H1 (cell line): ENCODE data around the gene ITGB4. TPM values are rescaled to one million over a fixed set of nuclear protein-coding genes. Genes with fewer than 3 reads are reported as not detected.

ENCODE experiments used
- CTCF ChIA-PET: fragments of 300-600 bp; sonication (Branson Sonifier 250); formaldehyde crosslinking; loops from one replicate; lab custom pipeline; 2021; ENCODE audit not compliant: partially characterized antibody; lab: Charles Lee
- POLR2A ChIA-PET: fragments of 300-600 bp; sonication (Branson Sonifier 250); formaldehyde crosslinking; loops from one replicate; lab custom pipeline; 2021; ENCODE audit warnings: inconsistent platforms; ENCODE audit not compliant: partially characterized antibody; lab: Charles Lee
- DNase-seq, 2 experiments: peaks; one replicate each; pipeline versions ENCODE4 v3.0.0 to v3.0.0-alpha.2; 2010 to 2022; ENCODE audit warnings: low spot score in 2 of 2, low read depth in 1 of 2, mixed read lengths in 1 of 2
- FAIRE-seq: peaks from 2 replicates; lab custom pipeline; 2011; peaks lifted over from hg19 to GRCh38; lab: Jason Lieb, UNC
- H2AFZ ChIP-seq: 2 replicates; pipeline ENCODE4 v1.8.1; 2012; ENCODE audit warnings: low read length, inconsistent platforms
- H2AK5ac ChIP-seq: 2 replicates; pipeline ENCODE4 v1.6.1; 2013; ENCODE audit warnings: low read depth, low read length
- H2BK120ac ChIP-seq: replicated peaks from 2 replicates; pipeline ENCODE3; 2013; ENCODE audit warnings: low read depth, low read length, inconsistent platforms
- H2BK12ac ChIP-seq: 2 replicates; pipeline ENCODE4 v1.6.1; 2013; ENCODE audit warnings: low read depth, low read length
- H2BK15ac ChIP-seq: 2 replicates; pipeline ENCODE4 v1.6.1; 2013; ENCODE audit warnings: low read length
- H2BK20ac ChIP-seq: 2 replicates; pipeline ENCODE4 v1.6.1; 2013; ENCODE audit warnings: low read length
- H2BK5ac ChIP-seq: 2 replicates; pipeline ENCODE4 v1.6.1; 2013; ENCODE audit warnings: low read depth, low read length
- H3K14ac ChIP-seq: 2 replicates; pipeline ENCODE4 v1.6.1; 2013; ENCODE audit warnings: inconsistent platforms; ENCODE audit not compliant: insufficient read length
- H3K18ac ChIP-seq: 2 replicates; pipeline ENCODE4 v1.6.1; 2013; ENCODE audit warnings: low read length; ENCODE audit errors: extremely low read depth
- H3K23ac ChIP-seq: 2 replicates; pipeline ENCODE4 v1.6.1; 2013; ENCODE audit warnings: inconsistent platforms; ENCODE audit not compliant: insufficient read length
- H3K23me2 ChIP-seq: 2 replicates; pipeline ENCODE4 v1.6.1; 2013; ENCODE audit warnings: low read depth, low read length
- H3K27ac ChIP-seq: 2 replicates; pipeline ENCODE4 v1.6.1; 2011; ENCODE audit warnings: low read depth, low read length, inconsistent platforms
- H3K27me3 ChIP-seq, 4 experiments: replicated peaks in 1 of 4; 1 replicate in 1 of 4; 2 replicates in 3 of 4; pipeline versions ENCODE4 v1.6.1 to v1.8.1; 2011 to 2013; ENCODE audit warnings: low read length in 3 of 4, mild to moderate bottlenecking in 3 of 4, inconsistent platforms in 2 of 4, mixed read lengths in 2 of 4, moderate library complexity in 1 of 4; ENCODE audit not compliant: control insufficient read depth in 3 of 4, insufficient read depth in 3 of 4; ENCODE audit errors: extremely low read depth in 1 of 4
- H3K36me3 ChIP-seq, 4 experiments: 2 replicates each; pipeline versions ENCODE4 v1.6.1 to v1.8.1; 2011 to 2013; ENCODE audit warnings: mild to moderate bottlenecking in 4 of 4, low read length in 3 of 4, moderate library complexity in 2 of 4, control low read depth in 1 of 4, inconsistent platforms in 1 of 4; ENCODE audit not compliant: insufficient read depth in 4 of 4, control insufficient read depth in 2 of 4
- H3K4ac ChIP-seq: replicated peaks from 2 replicates; pipeline ENCODE3; 2013; ENCODE audit warnings: low read length, low read depth, mixed read lengths, inconsistent platforms; ENCODE audit not compliant: insufficient read length
- H3K4me1 ChIP-seq, 4 experiments: replicated peaks in 1 of 4; 1 replicate in 1 of 4; 2 replicates in 3 of 4; pipeline versions ENCODE4 v1.6.1 to v1.8.1; 2011 to 2013; ENCODE audit warnings: low read length in 3 of 4, inconsistent platforms in 2 of 4, mixed read lengths in 1 of 4; ENCODE audit not compliant: insufficient read depth in 4 of 4, control insufficient read depth in 3 of 4
- H3K4me2 ChIP-seq, 2 experiments: 2 replicates each; pipeline versions ENCODE4 v1.6.1 to v1.8.1; 2011 to 2013; ENCODE audit warnings: low read depth in 2 of 2, low read length in 2 of 2, control low read depth in 1 of 2, inconsistent platforms in 1 of 2, mild to moderate bottlenecking in 1 of 2; ENCODE audit not compliant: insufficient read depth in 1 of 2
- H3K4me3 ChIP-seq, 4 experiments: fragments of 200-600, 300-600 bp in 1 of 4; sonication (generic), shearing (Covaris generic), sonication (Bioruptor Twin) in 1 of 4; 2 replicates each; pipeline versions ENCODE4 v1.5.1 to v1.8.1; 2011 to 2016; ENCODE audit warnings: low read length in 4 of 4, low read depth in 3 of 4, control low read depth in 2 of 4, inconsistent platforms in 2 of 4, mild to moderate bottlenecking in 2 of 4, mixed read lengths in 1 of 4, moderate library complexity in 1 of 4; ENCODE audit not compliant: insufficient read depth in 2 of 4; ENCODE audit errors: extremely low read depth in 1 of 4
- H3K56ac ChIP-seq: replicated peaks from 2 replicates; pipeline ENCODE3; 2013; ENCODE audit warnings: low read depth, mild to moderate bottlenecking, mixed read lengths, low read length, inconsistent platforms; ENCODE audit not compliant: insufficient read length
- H3K79me1 ChIP-seq: 2 replicates; pipeline ENCODE4 v1.6.1; 2013; ENCODE audit warnings: low read depth, low read length, control low read depth
- H3K79me2 ChIP-seq, 2 experiments: 2 replicates each; pipeline versions ENCODE4 v1.6.1 to v1.8.1; 2012 to 2013; ENCODE audit warnings: low read length in 2 of 2, mild to moderate bottlenecking in 2 of 2, inconsistent platforms in 1 of 2; ENCODE audit not compliant: insufficient read depth in 2 of 2, control insufficient read depth in 1 of 2
- H3K9ac ChIP-seq, 4 experiments: replicated peaks in 1 of 4; 1 replicate in 1 of 4; 2 replicates in 3 of 4; pipeline versions ENCODE4 v1.6.1 to v1.8.1; 2011 to 2013; ENCODE audit warnings: low read depth in 3 of 4, low read length in 3 of 4, control low read depth in 2 of 4, mild to moderate bottlenecking in 2 of 4, moderate library complexity in 2 of 4, inconsistent platforms in 1 of 4; ENCODE audit errors: extremely low read depth in 1 of 4
- H3K9me3 ChIP-seq, 2 experiments: 2 replicates each; pipeline versions ENCODE4 v1.6.1 to v1.8.1; 2012 to 2013; ENCODE audit warnings: mild to moderate bottlenecking in 2 of 2, moderate library complexity in 2 of 2, control low read depth in 1 of 2, inconsistent platforms in 1 of 2, low read depth in 1 of 2, low read length in 1 of 2, mixed read lengths in 1 of 2; ENCODE audit not compliant: insufficient read depth in 2 of 2
- H4K20me1 ChIP-seq, 2 experiments: replicated peaks in 1 of 2; 2 replicates each; pipeline versions ENCODE3 to v1.8.1; 2011 to 2013; ENCODE audit warnings: inconsistent platforms in 2 of 2, low read length in 2 of 2, mild to moderate bottlenecking in 1 of 2; ENCODE audit not compliant: insufficient read depth in 2 of 2, control insufficient read depth in 1 of 2
- H4K5ac ChIP-seq: 2 replicates; pipeline ENCODE4 v1.6.1; 2013; ENCODE audit warnings: low read length, low read depth, mixed read lengths, inconsistent platforms; ENCODE audit not compliant: insufficient read length
- H4K8ac ChIP-seq: 2 replicates; pipeline ENCODE4 v1.8.0; 2013; ENCODE audit warnings: mild to moderate bottlenecking, moderate library complexity, low read length, inconsistent platforms; ENCODE audit not compliant: insufficient read depth; ENCODE audit errors: extremely low read depth
- H4K91ac ChIP-seq: replicated peaks from 2 replicates; pipeline ENCODE3; 2013; ENCODE audit warnings: low read length, mixed read lengths, inconsistent platforms; ENCODE audit not compliant: insufficient read length
- CTCF ChIP-seq, 3 experiments: IDR thresholded peaks; 1 replicate in 2 of 3; 2 replicates in 1 of 3; pipeline versions ENCODE4 v1.5.1 to v1.6.1; 2011; ENCODE audit warnings: low read length in 3 of 3, mild to moderate bottlenecking in 3 of 3, inconsistent platforms in 2 of 3, low read depth in 1 of 3, moderate library complexity in 1 of 3; ENCODE audit not compliant: insufficient read depth in 1 of 3; ENCODE audit errors: control extremely low read depth in 1 of 3
- TBP ChIP-seq: IDR thresholded peaks from 2 replicates; pipeline ENCODE4 v1.6.1; 2011; ENCODE audit warnings: low read depth, low read length, improper control_type of control experiment
- WGBS, 2 experiments: shearing (Covaris generic) in 1 of 2; methylation state at CpG; one replicate each; pipeline versions ENCODE4 v1.1.6 to v1.1.7; 2013 to 2015; ENCODE audit warnings: low lambda C conversion rate in 2 of 2, mixed read lengths in 2 of 2, inconsistent platforms in 1 of 2, low coverage in 1 of 2, missing lambda C conversion rate in 1 of 2; ENCODE audit not compliant: insufficient replicate concordance in 2 of 2, insufficient coverage in 1 of 2, insufficient read length in 1 of 2; ENCODE audit errors: extremely low coverage in 1 of 2, missing lambda C conversion rate in 1 of 2; 5-methylcytosine and 5-hydroxymethylcytosine counted together
- polyA plus RNA-seq, 7 experiments: library from polyadenylated mRNA; depleted of rRNA in 3 of 7; stranded (reverse) in 5 of 7; unstranded in 2 of 7; fragments of >200 nt in 5 of 7; fragments of 200-250 nt in 2 of 7; gene quantifications; 1 replicate in 5 of 7; 2 replicates in 1 of 7; 4 replicates in 1 of 7; pipeline versions ENCODE4 v1.2.1 to v1.2.3, GENCODE V29; 2011 to 2013; ENCODE audit warnings: missing spikeins in 2 of 7, mixed read lengths in 2 of 7
- total RNA-seq: library from RNA; stranded (reverse); fragmentation: NEBNext Ultra II Directional; extraction: Animal tissue kit (Norgen Biotek cat#: 25700); gene quantifications from 2 replicates; pipeline ENCODE4 v1.2.1, GENCODE V29; 2021

The ITGB4 gene
- total and polyA plus RNA-seq, 2 of the 8 experiments (the other 6 are each of a cell fraction or from before 2014, with no cell fraction given): 5.2 to 5.6 TPM

GRCh38 chr17:75783069-75783783, 62.0 kb downstream of the ITGB4 start:
- H3K79me1 ChIP-seq: peaks cover 3% of the 10 kb centered on the region; the same call in 1 of the 2 replicates
- peaks cover 21 to 46% of the 10 kb centered on the region in 2 experiments for H3K79me2 ChIP-seq
- H3K18ac ChIP-seq: no peak overlapping the region
- H2BK20ac ChIP-seq: no peak overlapping the region
- no peak overlapping the region for H2AK5ac ChIP-seq
- WGBS, 2 experiments: 47% methylated on average over 6 of the region's 6 CpGs; no CpG with 5 or more reads in 1 of the 2 experiments
- CTCF ChIA-PET: interaction anchor here (0.6 to 21.4 kb wide), 21 partner anchors 9 to 1837 kb away, joined by 3 to 359 read pairs (median 5); partner anchors contain the start of genes GALK1, SMIM5, TRIM65 and UNC13D
- H3K14ac ChIP-seq: no peak overlapping the region
- no peak for FAIRE-seq
- H3K4ac ChIP-seq: no peak overlapping the region
- no peak overlapping the region for H2BK15ac ChIP-seq
- no peak overlapping the region for H3K56ac ChIP-seq
- H2BK120ac ChIP-seq: no peak overlapping the region
- no peaks in the 10 kb centered on the region for H3K27me3 ChIP-seq
- no peak overlapping the region for H3K27ac ChIP-seq
- no peak overlapping the region for H4K8ac ChIP-seq
- no peaks in the 10 kb centered on the region for H3K9me3 ChIP-seq
- H4K20me1 ChIP-seq: peaks cover 3 to 4% of the 10 kb centered on the region in 2 experiments
- peaks cover 6% of the 10 kb centered on the region; the same call in 1 of the 2 replicates for H3K23me2 ChIP-seq
- no peak overlapping the region for H2BK5ac ChIP-seq
- H3K4me2 ChIP-seq: no peak overlapping the region; a peak in 2 of 4 replicates
- no peak overlapping the region for H4K5ac ChIP-seq
- H2AFZ ChIP-seq: peak overlapping the region; percentile 37; the same call in 1 of the 2 replicates
- no peak for DNase-seq
- H3K23ac ChIP-seq: no peak overlapping the region
- no peak overlapping the region for H3K9ac ChIP-seq
- POLR2A ChIA-PET: interaction anchor here (0.8 to 7.5 kb wide), 14 partner anchors 8 to 113 kb away, joined by 3 to 98 read pairs (median 18); partner anchors contain the start of genes GALK1 and TRIM65
- H3K36me3 ChIP-seq: peaks cover 0 to 6% (median 3%) of the 10 kb centered on the region in 4 experiments; a peak in 5 of 8 replicates
- peaks cover 0 to 20% (median 7%) of the 10 kb centered on the region in 4 experiments; a peak in 6 of 7 replicates for H3K4me1 ChIP-seq
- no peak overlapping the region for H4K91ac ChIP-seq
- H3K4me3 ChIP-seq: peak overlapping the region in 1 of 4 experiments; percentile 87; a peak in 1 of 8 replicates
- H2BK12ac ChIP-seq: no peak overlapping the region
- TF ChIP-seq TBP (no peak), CTCF (IDR thresholded peaks at IDR 0.05; ENCODE audit: control extremely low read depth in 1 of 3, insufficient read depth in 1 of 3, low read depth in 1 of 3, low read length in 3 of 3) (peak in 2 of 3 experiments; percentile 14 to 48; a peak in 2 of 4 replicates)
